Stimulated activated CD8-positive, alpha-beta memory T cell treated with anti-CD3 and anti-CD28 coated beads, Interleukin-7, amount 100 ng/mL, for 48 hours (primary cell): Measurements from ENCODE around the gene CCDC136.

ENCODE experiments used
- DNase-seq, 2 donors: peaks; one replicate each; pipeline ENCODE4 v3.0.0-alpha.2; 2020; ENCODE audit warnings: low read depth in 1 of 2; ENCODE audit errors: extremely low read depth in 1 of 2

Gene CCDC136

GRCh38 chr7:128841921-128842673 is 50.3 kb downstream of the CCDC136 start:
- peak; percentile 31 for DNase-seq

- DNase-seq, result no peak
Observed at GRCh38 chr7:128842674-128843641, 51.2 kb downstream of the CCDC136 start.

GRCh38 chr7:128843938-128844621 is 52.3 kb downstream of the CCDC136 start:
- no peak for DNase-seq

GRCh38 chr7:128844777-128845311 is 53.1 kb downstream of the CCDC136 start:
- no peak for DNase-seq

- DNase-seq, result no peak
Observed at GRCh38 chr7:128845475-128845874, 53.7 kb downstream of the CCDC136 start.

- no peak for DNase-seq
Observed at GRCh38 chr7:128845987-128846386, 54.2 kb downstream of the CCDC136 start.

- no peak for DNase-seq
Observed at GRCh38 chr7:128846781-128847444, 55.1 kb downstream of the CCDC136 start.

- DNase-seq, result no peak
Observed at GRCh38 chr7:128847721-128848211, 56.0 kb downstream of the CCDC136 start.

GRCh38 chr7:128848289-128849155 is 56.8 kb downstream of the CCDC136 start:
- DNase-seq, result no peak

- no peak for DNase-seq
Observed at GRCh38 chr7:128849156-128849515, 57.4 kb downstream of the CCDC136 start.

- DNase-seq, result no peak
Observed at GRCh38 chr7:128849804-128850490, 58.2 kb downstream of the CCDC136 start.

- no peak for DNase-seq
Observed at GRCh38 chr7:128852537-128853254, 60.9 kb downstream of the CCDC136 start.

GRCh38 chr7:128853799-128854198 is 62.0 kb downstream of the CCDC136 start:
- DNase-seq, result no peak

- DNase-seq, result no peak
Observed at GRCh38 chr7:128854396-128854795, 62.6 kb downstream of the CCDC136 start.

- no peak for DNase-seq
Observed at GRCh38 chr7:128855559-128855958, 63.8 kb downstream of the CCDC136 start.

- no peak for DNase-seq
Observed at GRCh38 chr7:128856001-128856718, 64.4 kb downstream of the CCDC136 start.

- DNase-seq, result no peak
Observed at GRCh38 chr7:128858380-128859231, 66.8 kb downstream of the CCDC136 start.
